Liver (tissue), 9 donors: ENCODE measurements around the gene FBXW5. TPM values are rescaled to one million over a fixed set of nuclear protein-coding genes. Genes with fewer than 3 reads are reported as not detected.
A peak's percentile ranks its signal among the peaks of the same experiment; 100 is the strongest.

Experiments
- DNase-seq: peaks from one replicate; pipeline ENCODE4 v3.0.0-alpha.2; 2017; ENCODE audit warnings: low spot score
- H3K27ac ChIP-seq, 2 donors: one replicate each; pipeline ENCODE4 v1.7.0; 2013; ENCODE audit warnings: inconsistent platforms in 2 of 2, low read length in 2 of 2, control low read depth in 1 of 2, low read depth in 1 of 2, mild to moderate bottlenecking in 1 of 2
- H3K27me3 ChIP-seq, 4 donors: one replicate each; pipeline versions ENCODE4 v1.6.1 to v1.7.0; 2013; ENCODE audit warnings: low read length in 3 of 4, inconsistent platforms in 1 of 4, mild to moderate bottlenecking in 1 of 4, moderate library complexity in 1 of 4; ENCODE audit not compliant: control insufficient read depth in 4 of 4, insufficient read depth in 4 of 4
- H3K36me3 ChIP-seq, 4 donors: one replicate each; pipeline versions ENCODE4 v1.6.1 to v1.7.0; 2013; ENCODE audit warnings: low read length in 3 of 4, mild to moderate bottlenecking in 3 of 4, low read depth in 1 of 4, moderate library complexity in 1 of 4; ENCODE audit not compliant: control insufficient read depth in 4 of 4, insufficient read depth in 3 of 4
- H3K4me1 ChIP-seq, 4 donors: one replicate each; pipeline versions ENCODE4 v1.6.1 to v1.7.0; 2013; ENCODE audit warnings: low read length in 3 of 4, mild to moderate bottlenecking in 3 of 4, moderate library complexity in 1 of 4; ENCODE audit not compliant: control insufficient read depth in 4 of 4, insufficient read depth in 4 of 4
- H3K4me3 ChIP-seq, 3 donors: one replicate each; pipeline versions ENCODE4 v1.6.1 to v1.7.0; 2013; ENCODE audit warnings: low read length in 3 of 3, control low read depth in 1 of 3, low read depth in 1 of 3, mild to moderate bottlenecking in 1 of 3
- H3K9ac ChIP-seq, 2 donors: one replicate each; pipeline ENCODE4 v1.7.0; 2013; ENCODE audit warnings: low read length in 2 of 2, mild to moderate bottlenecking in 2 of 2, moderate library complexity in 2 of 2, control low read depth in 1 of 2, low read depth in 1 of 2
- H3K9me3 ChIP-seq, 4 donors: one replicate each; pipeline versions ENCODE4 v1.6.1 to v1.7.0; 2013; ENCODE audit warnings: low read length in 3 of 4; ENCODE audit not compliant: control insufficient read depth in 4 of 4
- FOXA1 ChIP-seq: IDR thresholded peaks from 2 replicates; pipeline ENCODE4 v1.6.1; 2016; ENCODE audit warnings: antibody characterized with exemption
- HNF4A ChIP-seq, 2 donors: conservative IDR thresholded peaks; 2 replicates each; pipeline ENCODE4 v1.6.1; 2016; ENCODE audit warnings: antibody characterized with exemption in 2 of 2, mild to moderate bottlenecking in 2 of 2
- HNF4G ChIP-seq: IDR thresholded peaks from 2 replicates; pipeline ENCODE4 v1.6.1; 2016; ENCODE audit warnings: antibody characterized with exemption
- JUND ChIP-seq, 2 donors: IDR thresholded peaks; 2 replicates each; pipeline ENCODE4 v1.6.1; 2016; ENCODE audit warnings: antibody characterized with exemption in 2 of 2
- NR2F2 ChIP-seq: IDR thresholded peaks from 2 replicates; pipeline ENCODE4 v1.6.1; 2016; ENCODE audit warnings: antibody characterized with exemption
- RAD21 ChIP-seq, 2 donors: IDR thresholded peaks; 2 replicates each; pipeline ENCODE4 v1.6.1; 2016; ENCODE audit warnings: antibody characterized with exemption in 2 of 2, mild to moderate bottlenecking in 2 of 2
- SP1 ChIP-seq: IDR thresholded peaks from 2 replicates; pipeline ENCODE4 v1.6.1; 2018; ENCODE audit warnings: antibody characterized with exemption, mild to moderate bottlenecking
- YY1 ChIP-seq: IDR thresholded peaks from 2 replicates; pipeline ENCODE4 v1.6.1; 2016; ENCODE audit warnings: antibody characterized with exemption, mild to moderate bottlenecking
- WGBS: extraction: QIAGEN DNeasy Blood & Tissue Kit; methylation state at CpG from one replicate; pipeline ENCODE4 v1.1.7; 2013; 5-methylcytosine and 5-hydroxymethylcytosine counted together
- polyA plus RNA-seq, 2 donors: library from polyadenylated mRNA; stranded (reverse) in 1 of 2; unstranded in 1 of 2; fragments of 200-250 nt in 1 of 2; fragments of >200 nt in 1 of 2; fragmentation: Nextera tagmentation in 1 of 2; extraction: Ambion mirVana in 1 of 2; gene quantifications; one replicate each; pipeline versions ENCODE4 v1.2.1 to v1.2.3, GENCODE V29; 2013 to 2015
- total RNA-seq, 2 donors: library from RNA; depleted of rRNA; stranded (reverse); fragments of >200 nt; gene quantifications; one replicate each; pipeline ENCODE4 v1.2.3, GENCODE V29; 2014
- TF ChIP-seq, protein P1 (sequence below): IDR thresholded peaks from 2 replicates; pipeline ENCODE4 v1.6.1; 2016; ENCODE audit warnings: antibody characterized with exemption
- donor health status: healthy.
- donor health status: healthy.
- donor health status: healthy.
- donor health status: healthy.
- donor health status: healthy.

The FBXW5 gene
- total and polyA plus RNA-seq, 4 donors, result 64.0 to 163 (median 109) TPM

DNA sequence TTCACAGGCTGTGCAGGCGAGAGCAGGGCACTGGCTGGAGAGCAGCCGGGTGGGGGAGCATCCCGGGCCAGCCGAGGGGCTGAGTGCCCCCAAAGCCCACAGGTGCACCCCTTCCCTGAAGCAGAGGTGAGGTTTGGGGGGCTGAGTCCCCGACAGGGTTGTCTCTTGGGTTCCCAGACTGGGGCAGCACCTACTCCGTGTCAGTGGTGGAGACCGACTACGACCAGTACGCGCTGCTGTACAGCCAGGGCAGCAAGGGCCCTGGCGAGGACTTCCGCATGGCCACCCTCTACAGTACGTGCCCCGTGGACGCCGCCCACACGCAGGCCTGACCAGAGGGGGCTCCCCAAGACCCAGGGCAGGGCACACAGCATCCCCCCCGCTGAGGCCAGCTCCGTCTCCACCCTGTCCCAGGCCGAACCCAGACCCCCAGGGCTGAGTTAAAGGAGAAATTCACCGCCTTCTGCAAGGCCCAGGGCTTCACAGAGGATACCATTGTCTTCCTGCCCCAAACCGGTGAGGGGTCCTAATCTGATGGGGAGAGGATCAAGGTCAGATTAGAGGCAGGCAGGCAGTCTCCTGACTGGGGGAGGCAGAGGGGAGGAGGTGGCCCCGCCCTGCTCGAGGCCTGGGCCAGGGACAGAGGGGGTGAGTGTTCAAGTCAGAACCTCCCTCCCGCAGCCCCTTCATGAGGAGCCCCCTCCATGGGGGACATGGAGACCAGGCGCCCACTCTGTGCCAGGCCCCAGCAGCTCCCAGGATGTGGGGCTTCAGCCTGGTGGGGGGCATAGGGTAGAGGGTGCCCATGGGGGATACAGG lies 35.4 kb upstream of the FBXW5 start:
- Histone ChIP-seq H3K9me3 (no peaks in the 10 kb centered on the region), H3K36me3 (no peaks in the 10 kb centered on the region), H3K9ac (no peak overlapping the region), H3K4me3 (no peak overlapping the region), H3K27ac (no peak overlapping the region), H3K4me1 (peaks cover 0 to 7% (median 4%) of the 10 kb centered on the region in 4 donors), H3K27me3 (peaks cover 0 to 6% (median under 1%) of the 10 kb centered on the region in 4 donors)
- TF ChIP-seq NR2F2 (no peak), HNF4A (conservative IDR thresholded peaks at IDR 0.05) (no peak)
- no peak for DNase-seq
- 89% methylated on average over 26 of the region's 26 CpGs for WGBS

DNA sequence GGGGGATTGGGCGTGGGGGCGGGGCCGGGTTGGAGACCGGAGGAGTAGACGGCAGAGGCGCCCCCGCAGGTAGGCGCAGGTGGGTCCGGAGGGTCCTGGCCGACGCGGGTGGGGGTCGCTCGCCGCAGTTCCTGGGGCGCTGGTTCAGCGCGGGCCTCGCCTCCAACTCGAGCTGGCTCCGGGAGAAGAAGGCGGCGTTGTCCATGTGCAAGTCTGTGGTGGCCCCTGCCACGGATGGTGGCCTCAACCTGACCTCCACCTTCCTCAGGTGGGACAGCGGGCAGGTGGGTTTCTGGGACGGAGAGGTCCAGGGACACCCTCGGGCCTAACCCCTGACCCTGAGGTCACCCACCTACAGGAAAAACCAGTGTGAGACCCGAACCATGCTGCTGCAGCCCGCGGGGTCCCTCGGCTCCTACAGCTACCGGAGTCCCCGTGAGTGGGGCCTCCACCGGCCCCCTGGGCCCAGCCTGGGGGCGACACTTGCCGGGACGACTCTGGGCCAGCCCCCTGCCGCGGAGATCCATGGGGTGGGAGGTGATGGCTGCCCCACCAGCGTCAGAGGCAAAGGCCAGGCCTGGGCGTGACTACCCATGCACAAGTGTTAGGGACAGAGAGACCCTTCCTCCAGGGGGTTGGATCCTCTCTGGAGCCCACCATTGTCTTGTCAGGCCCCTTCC lies 34.5 kb upstream of the FBXW5 start:
- DNase-seq, result no peak
- Histone ChIP-seq H3K9me3 (no peaks in the 10 kb centered on the region), H3K4me1 (peaks cover 0 to 7% (median 4%) of the 10 kb centered on the region in 4 donors), H3K27ac (no peak overlapping the region), H3K9ac (no peak overlapping the region), H3K4me3 (no peak overlapping the region), H3K36me3 (no peaks in the 10 kb centered on the region), H3K27me3 (peaks cover 0 to 2% (median 0%) of the 10 kb centered on the region in 4 donors)
- TF ChIP-seq JUND (IDR thresholded peaks at IDR 0.05) (no peak), HNF4G (no peak), YY1 (no peak), RAD21 (IDR thresholded peaks at IDR 0.05) (no peak), SP1 (no peak)
- WGBS, result 56% methylated on average over 41 of the region's 41 CpGs

DNA sequence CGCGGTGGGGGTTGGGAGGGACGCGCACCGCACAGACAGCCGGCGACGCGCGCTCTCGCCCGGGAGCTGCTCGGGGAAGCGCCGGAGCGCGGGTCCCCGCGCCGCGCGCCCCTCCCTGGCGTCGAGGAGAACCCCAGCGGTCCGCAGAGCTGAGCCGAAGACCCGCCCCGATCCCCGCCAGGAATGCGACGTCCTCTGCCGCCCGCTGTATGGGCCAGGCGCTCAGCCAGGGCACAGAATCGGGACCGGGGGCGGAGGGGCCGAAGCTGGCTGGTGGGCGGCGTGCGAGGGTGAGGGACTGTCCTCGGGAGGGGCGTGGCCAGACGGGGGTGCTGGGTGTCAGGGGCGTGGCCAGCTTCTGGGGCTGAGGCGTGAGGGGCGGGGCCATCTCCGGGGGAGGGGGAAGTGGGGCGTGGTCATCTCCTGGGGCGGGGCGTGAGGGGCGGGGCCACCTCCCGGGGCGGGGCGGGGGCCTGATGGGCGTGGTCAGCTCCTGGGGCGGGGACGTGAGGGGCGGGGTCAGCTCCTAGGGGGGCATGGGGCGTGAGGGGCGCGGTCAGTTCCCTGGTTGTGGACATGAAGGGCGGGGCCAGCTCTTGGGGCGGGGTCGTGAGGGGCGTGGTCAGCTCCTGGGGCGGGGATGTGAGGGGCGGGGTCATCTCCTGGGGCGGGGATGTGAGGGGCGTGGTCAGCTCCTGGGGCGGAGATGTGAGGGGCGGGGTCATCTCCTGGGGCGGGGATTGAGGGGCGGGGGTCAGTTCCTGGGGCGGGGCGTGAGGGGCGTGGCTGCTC lies 33.7 kb upstream of the FBXW5 start:
- H3K27ac ChIP-seq, result no peak overlapping the region
- no peak overlapping the region for H3K9ac ChIP-seq
- peak; percentile 47 for DNase-seq

GRCh38 chr9:136977649-136978072 lies 33.1 kb upstream of the FBXW5 start:
- Histone ChIP-seq H3K27ac (no peak overlapping the region), H3K36me3 (no peaks in the 10 kb centered on the region), H3K4me3 (peak overlapping the region in 1 of 3 donors; percentile 33), H3K27me3 (no peaks in the 10 kb centered on the region), H3K9ac (no peak overlapping the region), H3K9me3 (no peaks in the 10 kb centered on the region), H3K4me1 (peaks cover 0 to 7% (median 4%) of the 10 kb centered on the region in 4 donors)
- TF ChIP-seq, protein P1, sequence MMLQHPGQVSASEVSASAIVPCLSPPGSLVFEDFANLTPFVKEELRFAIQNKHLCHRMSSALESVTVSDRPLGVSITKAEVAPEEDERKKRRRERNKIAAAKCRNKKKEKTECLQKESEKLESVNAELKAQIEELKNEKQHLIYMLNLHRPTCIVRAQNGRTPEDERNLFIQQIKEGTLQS, result no peak
- 21% methylated on average over 33 of the region's 33 CpGs for WGBS
- DNase-seq, result no peak

More for the DNA sequence above, 33.7 kb upstream of the FBXW5 start:
- no peak for TF ChIP-seq FOXA1
- no peak for TF ChIP-seq HNF4A (conservative IDR thresholded peaks at IDR 0.05)
- TF ChIP-seq, protein P1, result no peak
- Histone ChIP-seq H3K27me3 (no peaks in the 10 kb centered on the region), H3K9me3 (no peaks in the 10 kb centered on the region), H3K4me3 (peak overlapping the region in 1 of 3 donors; percentile 33), H3K4me1 (peaks cover 0 to 7% (median 4%) of the 10 kb centered on the region in 4 donors), H3K36me3 (no peaks in the 10 kb centered on the region)
- WGBS, result 6% methylated on average over 78 of the region's 78 CpGs
